Activated naive CD4-positive, alpha-beta T cell (primary cell): Measurements from ENCODE around the gene XPNPEP2.
A peak's percentile ranks its signal among the peaks of the same experiment; 100 is the strongest.

Experiments used
- DNase-seq, 4 experiments: peaks; one replicate each; lab custom pipeline; 2025; lab: John Stamatoyannopoulos, UW

XPNPEP2 gene

GRCh38 chrX:129750971-129751370 lies 12.2 kb downstream of the XPNPEP2 start:
- DNase-seq = no peak

DNA sequence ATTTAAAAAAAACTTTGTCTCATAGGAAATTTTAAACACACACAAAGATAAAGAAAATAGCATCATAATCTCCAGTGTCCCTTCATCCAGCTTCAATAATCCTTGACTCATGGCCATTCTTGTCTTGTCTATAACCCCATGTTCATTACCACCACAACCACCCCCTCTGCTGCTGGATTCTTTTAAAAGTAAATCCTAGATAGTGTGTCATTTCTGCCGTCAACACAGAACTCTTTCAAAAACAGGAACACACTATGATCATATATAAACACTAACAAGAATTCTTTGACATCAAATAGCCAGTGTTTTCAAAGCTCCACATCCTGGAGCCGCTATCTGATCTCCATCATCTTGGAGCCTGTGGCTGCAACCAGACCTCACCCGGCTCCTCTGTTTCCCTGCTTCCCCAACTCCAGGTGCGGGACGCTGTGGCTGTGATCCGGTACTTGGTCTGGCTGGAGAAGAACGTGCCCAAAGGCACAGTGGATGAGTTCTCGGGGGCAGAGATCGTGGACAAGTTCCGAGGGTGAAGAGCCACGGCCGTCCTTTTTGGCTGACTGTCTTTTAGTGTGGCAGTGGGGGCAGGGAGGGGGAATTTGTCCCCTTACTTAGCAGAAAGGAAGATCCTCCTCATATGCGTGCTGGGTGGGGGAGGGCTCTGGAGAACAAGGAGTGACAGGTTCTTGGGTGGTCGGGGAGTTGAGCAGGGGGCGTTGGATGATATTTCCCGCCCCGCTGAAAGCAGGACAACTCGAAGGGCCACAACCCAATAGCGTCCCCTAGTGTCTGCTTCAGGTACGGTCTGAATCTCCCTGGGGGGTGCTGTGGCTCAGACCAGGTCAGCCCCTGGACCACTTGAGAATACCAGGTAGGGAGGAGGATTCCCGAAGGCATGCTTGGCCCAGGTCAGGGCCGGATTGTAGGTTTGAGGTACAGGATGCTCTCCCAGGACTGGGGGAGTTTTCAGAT lies 15.6 kb downstream of the XPNPEP2 start:
- DNase-seq = no peak

GRCh38 chrX:129755779-129756650 lies 17.2 kb downstream of the XPNPEP2 start:
- DNase-seq = no peak

DNA sequence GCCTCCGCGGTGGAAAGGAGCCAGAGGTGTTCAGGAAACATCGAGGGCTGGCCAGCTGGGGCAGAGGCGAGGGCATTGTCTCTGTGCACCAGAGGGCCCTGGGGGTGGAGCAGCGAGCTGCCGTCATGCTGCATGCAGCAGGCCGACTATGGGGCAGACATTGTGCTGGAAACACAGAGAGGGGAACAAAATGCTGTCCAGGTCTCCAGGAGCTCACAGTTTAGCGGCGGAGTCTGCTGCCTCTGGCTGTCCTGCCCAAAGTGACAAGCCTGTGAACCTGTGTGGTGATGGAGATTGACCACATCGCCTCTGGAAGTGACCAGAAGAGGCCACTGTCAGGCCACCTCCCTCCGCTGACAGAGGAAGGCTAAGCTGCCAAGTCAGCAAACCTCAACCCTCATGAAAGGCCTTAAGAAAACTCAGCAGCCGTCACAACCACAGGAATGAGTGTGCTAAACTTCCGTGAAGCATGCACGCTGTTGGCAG lies 20.8 kb downstream of the XPNPEP2 start:
- peak in 2 of 4 experiments; percentile 1 to 20 for DNase-seq

DNA sequence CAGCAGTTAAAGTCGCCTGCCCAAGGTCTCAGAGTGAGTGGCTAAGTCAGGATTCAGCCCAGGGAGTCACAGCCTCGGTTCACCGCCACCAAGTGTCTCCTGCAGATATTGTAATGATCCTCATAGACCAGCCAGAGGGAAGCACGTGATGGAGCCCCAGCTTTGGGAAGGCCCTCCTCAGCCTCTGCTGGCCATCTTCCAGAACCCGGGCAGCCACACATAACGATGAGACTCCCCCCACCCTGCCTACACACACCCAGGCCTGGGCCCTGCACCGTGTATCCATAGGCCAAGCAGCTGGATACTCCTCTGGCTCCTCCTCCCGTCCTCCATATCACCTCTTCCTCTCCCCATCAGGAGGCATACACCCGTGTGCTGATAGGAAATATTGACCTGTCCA lies 21.4 kb downstream of the XPNPEP2 start:
- no peak for DNase-seq

DNA sequence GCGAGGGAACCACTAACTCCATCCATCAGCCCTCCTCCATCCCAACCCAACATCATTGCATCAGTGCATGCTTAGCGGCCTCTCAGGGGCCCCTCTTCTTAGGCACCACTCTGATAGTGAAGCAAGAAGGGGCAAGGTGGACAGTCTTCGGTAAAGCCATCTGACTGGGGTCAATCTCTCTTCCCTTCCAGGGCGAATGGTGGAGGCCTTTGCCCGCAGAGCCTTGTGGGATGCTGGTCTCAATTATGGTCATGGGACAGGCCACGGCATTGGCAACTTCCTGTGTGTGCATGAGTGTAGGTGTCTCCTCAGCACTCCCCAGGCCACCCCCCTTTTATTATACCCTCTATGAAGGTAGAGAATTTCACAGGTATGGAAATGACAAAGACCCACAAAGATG lies 22.2 kb downstream of the XPNPEP2 start:
- DNase-seq = no peak

DNA sequence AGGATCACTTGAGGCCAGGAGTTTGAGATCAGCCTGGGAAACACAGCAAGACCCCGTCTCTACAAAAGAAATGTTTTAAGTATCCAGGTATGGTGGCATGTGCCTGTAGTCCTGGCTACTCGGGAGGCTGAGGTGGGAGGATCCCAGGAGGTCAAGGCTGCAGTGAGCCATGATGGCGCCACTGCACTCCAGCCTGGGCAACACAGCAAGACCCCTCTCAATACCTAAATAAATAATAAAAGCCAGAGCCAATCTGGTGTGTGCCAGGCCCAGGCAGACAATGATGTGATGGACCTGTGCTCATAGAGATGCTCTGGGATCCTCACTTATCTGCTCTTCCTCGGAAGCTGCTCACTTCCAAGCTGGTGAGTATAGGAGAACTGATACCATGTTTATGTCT lies 22.8 kb downstream of the XPNPEP2 start:
- no peak for DNase-seq

DNA sequence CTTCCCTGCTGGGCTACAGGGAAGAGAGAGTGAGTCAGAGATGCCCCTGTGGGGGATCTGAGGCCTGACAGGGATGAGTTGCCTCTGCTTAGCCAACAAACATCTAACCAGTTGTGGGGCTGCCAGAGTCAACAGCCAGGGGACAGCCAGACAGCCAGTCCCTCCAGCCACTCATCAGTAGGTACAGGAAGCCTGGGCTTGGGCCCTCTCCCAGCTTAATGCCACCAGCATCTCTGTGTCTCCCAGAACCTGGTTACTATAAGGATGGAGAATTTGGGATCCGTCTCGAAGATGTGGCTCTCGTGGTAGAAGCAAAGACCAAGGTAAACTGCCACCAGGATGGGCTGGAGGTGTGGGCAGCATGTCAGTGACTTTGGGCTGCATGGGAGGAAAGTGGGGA lies 23.7 kb downstream of the XPNPEP2 start:
- no peak for DNase-seq

- DNase-seq = no peak
These were observed 24.9 kb downstream of the XPNPEP2 start for GRCh38 chrX:129763666-129764065.

- no peak for DNase-seq
These were observed 29.4 kb downstream of the XPNPEP2 start for GRCh38 chrX:129768186-129768585.

- DNase-seq = no peak
These were observed 30.0 kb downstream of the XPNPEP2 start for GRCh38 chrX:129768586-129769466.

- peak in 3 of 4 experiments; percentile 11 to 64 (median 51) for DNase-seq
These were observed 30.8 kb downstream of the XPNPEP2 start for GRCh38 chrX:129769467-129770154.

GRCh38 chrX:129771266-129771995 lies 32.7 kb downstream of the XPNPEP2 start:
- DNase-seq = no peak

DNA sequence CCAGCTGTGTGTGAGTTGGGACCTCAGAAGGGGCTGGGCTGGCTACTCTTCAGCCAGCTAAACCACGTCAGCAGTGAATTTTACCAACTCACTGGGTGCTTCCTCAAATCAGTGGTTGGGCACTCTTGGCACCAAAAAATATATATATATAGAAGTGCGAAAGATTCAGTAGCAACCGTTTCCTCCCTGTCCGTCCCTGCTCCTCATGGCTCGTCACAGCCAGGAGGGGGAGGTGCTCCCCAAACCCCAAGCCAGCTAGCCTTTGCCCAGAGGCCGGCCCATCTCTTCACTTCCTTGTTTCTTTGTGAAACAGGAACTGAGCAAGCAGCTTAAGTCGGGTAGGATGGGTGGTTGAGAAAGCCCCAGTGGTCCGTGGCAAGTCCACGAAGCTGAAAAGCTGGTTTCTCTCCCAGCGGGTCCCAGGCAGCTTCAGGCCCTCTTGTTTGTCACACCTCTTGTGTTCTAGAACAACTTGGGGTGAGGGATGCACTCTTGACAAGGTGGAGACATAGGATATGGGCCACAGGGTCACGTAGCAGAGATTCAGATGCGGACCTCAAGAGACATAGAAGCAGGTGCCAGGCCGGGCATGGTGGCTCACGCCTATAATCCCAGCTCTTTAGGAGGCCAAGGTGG lies 34.1 kb downstream of the XPNPEP2 start:
- DNase-seq = no peak

DNA sequence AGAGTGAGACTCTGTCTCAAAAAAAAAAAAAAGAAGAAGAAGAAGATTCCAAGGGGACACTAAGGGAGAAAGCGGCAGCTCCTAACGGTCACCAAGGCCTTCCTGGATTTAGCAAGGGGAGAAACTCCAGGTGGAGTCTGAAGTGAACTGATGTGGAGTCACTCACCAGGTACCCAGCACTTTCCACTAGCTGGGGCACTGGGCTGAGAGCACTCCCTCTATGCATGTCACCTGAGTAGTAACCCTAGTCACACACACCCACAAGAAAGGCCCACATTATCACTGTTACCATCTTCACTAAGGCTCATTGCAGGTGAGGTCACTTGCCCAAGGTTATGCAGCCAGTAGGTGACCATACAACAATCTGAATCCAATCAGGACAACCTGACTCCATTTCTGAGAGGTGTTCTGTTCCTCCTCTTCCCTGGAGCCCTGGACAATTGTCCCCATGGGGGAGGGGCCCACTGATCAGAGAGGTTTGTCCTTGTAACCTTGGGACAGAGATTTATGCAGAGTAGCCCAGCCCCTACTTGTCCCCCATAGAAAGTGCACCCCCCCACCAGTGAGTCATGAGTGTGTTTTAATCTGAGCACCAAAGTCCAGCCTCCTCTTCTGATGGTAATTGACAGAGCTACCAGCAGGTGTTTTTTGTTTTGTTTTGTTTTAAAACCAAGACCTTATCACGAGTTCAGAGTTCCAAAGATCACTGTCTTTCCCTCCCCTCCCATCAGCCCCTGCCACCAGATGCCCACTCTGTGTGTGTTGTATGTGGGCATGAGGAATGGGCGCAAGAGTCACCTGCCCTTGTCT lies 35.1 kb downstream of the XPNPEP2 start:
- DNase-seq = no peak

- DNase-seq = peak; percentile 5 to 68 (median 30)
These were observed 38.6 kb downstream of the XPNPEP2 start for GRCh38 chrX:129777218-129778030.

DNA sequence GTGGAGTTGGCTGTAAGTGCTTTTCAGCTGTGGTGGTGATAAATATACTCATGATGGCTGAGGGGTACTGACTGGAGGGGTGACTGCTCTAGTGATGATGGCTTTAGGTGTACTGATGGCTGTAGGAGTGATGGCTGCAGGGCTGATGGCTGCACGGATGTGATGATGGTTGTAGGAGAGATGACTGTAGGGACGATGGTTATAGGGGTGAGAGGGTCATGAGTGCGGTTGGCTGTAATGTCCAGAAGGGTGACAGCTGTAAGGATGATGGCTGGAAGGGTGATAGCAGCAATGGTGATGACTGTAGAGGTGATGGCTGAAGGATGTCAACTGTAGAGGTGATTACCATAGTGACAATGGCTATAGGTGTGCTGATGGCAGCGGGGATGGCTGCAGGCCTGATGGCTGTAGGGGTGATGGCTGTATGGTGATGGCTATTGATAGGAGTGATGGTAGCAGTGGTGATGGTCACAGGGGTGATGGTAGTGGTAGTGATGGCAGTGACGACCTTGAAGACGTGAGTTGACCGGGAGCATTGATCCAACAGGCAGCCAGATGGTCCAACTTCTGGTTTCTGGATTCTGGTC lies 40.4 kb downstream of the XPNPEP2 start:
- DNase-seq = no peak

- DNase-seq = peak in 2 of 4 experiments; percentile 32 to 44
These were observed 41.0 kb downstream of the XPNPEP2 start, which contains the start of gene SASH3 for GRCh38 chrX:129779747-129780146. Gene SASH3, plus strand, starts transcription at chrX:129779949. Its CDS starts 149 bp downstream, at chrX:129780098.
